NB4 (cell line): Measurements from ENCODE around the gene ZSWIM6.

ENCODE experiments used
- POLR2A ChIP-seq: IDR thresholded peaks from 2 replicates; pipeline ENCODE4 v1.6.1; 2011; ENCODE audit warnings: mild to moderate bottlenecking; ENCODE audit not compliant: insufficient read length; ENCODE audit errors: extremely low read depth
- TF ChIP-seq, protein P1 (sequence below): IDR thresholded peaks from one replicate; pipeline ENCODE4 v1.5.1; 2012; ENCODE audit warnings: low read depth, low read length

DNA sequence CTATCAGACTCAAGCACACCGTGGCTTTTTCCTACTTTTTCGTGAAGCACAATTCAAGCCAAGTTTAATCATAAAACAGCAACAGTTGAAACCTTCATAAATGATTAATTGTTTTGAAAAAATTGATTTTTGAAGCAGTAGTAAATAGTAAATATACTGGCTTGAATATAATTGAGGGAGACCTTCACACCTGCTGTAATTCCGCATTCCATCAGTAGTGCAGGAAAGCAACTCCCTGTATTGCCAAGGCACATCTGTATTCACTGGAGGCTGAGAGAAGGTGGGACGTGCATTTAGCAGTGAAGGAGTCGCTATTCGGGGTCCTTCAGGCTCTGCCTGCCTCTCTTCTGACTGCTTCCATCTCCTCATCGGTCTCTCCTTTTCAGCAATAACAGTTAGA lies 203.8 kb downstream of the ZSWIM6 start:
- TF ChIP-seq, protein P1, sequence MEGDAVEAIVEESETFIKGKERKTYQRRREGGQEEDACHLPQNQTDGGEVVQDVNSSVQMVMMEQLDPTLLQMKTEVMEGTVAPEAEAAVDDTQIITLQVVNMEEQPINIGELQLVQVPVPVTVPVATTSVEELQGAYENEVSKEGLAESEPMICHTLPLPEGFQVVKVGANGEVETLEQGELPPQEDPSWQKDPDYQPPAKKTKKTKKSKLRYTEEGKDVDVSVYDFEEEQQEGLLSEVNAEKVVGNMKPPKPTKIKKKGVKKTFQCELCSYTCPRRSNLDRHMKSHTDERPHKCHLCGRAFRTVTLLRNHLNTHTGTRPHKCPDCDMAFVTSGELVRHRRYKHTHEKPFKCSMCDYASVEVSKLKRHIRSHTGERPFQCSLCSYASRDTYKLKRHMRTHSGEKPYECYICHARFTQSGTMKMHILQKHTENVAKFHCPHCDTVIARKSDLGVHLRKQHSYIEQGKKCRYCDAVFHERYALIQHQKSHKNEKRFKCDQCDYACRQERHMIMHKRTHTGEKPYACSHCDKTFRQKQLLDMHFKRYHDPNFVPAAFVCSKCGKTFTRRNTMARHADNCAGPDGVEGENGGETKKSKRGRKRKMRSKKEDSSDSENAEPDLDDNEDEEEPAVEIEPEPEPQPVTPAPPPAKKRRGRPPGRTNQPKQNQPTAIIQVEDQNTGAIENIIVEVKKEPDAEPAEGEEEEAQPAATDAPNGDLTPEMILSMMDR: no peak
- TF ChIP-seq POLR2A: no peak
